HepG2 (cell line): ENCODE data around the gene PPP1R12C. TPM values are rescaled to one million over a fixed set of nuclear protein-coding genes. Genes with fewer than 3 reads are reported as not detected.

Experiments used
- AHDC1 ChIP-seq: sonication (generic); formaldehyde crosslinking; IDR thresholded peaks from 2 replicates; pipeline ENCODE4 v1.5.1; 2020; ENCODE audit warnings: mild to moderate bottlenecking, missing genetic modification reagents, borderline replicate concordance
- ATF7-NPFF ChIP-seq: sonication (generic); formaldehyde crosslinking; IDR thresholded peaks from 2 replicates; pipeline ENCODE4 v1.8.1; 2023; ENCODE audit warnings: mild to moderate bottlenecking, low read depth, missing genetic modification reagents, moderate library complexity
- E2F5 ChIP-seq: sonication (generic); formaldehyde crosslinking; conservative IDR thresholded peaks from 2 replicates; pipeline ENCODE4 v1.4.0; 2020; ENCODE audit warnings: missing genetic modification reagents
- FIP1L1 ChIP-seq: fragments of 200-400 bp; formaldehyde crosslinking; IDR thresholded peaks from 2 replicates; pipeline ENCODE4 v1.6.1; 2018; ENCODE audit warnings: low read depth, mild to moderate bottlenecking, low read length, moderate library complexity, borderline replicate concordance; ENCODE audit not compliant: insufficient read depth
- FLYWCH1 ChIP-seq: sonication (generic); formaldehyde crosslinking; IDR thresholded peaks from 2 replicates; pipeline ENCODE4 v1.8.1; 2023; ENCODE audit warnings: mild to moderate bottlenecking, missing genetic modification reagents
- HOXA5 ChIP-seq: sonication (generic); formaldehyde crosslinking; IDR thresholded peaks from 2 replicates; pipeline ENCODE4 v1.4.0; 2020; ENCODE audit warnings: missing genetic modification reagents
- MTF1 ChIP-seq: sonication (generic); formaldehyde crosslinking; IDR thresholded peaks from 2 replicates; pipeline ENCODE4 v1.5.0; 2020; ENCODE audit warnings: missing genetic modification reagents
- MXD1 ChIP-seq: sonication (generic); formaldehyde crosslinking; IDR thresholded peaks from 2 replicates; pipeline ENCODE4 v1.4.0; 2020; ENCODE audit warnings: mild to moderate bottlenecking, missing genetic modification reagents
- POGK ChIP-seq: sonication (generic); formaldehyde crosslinking; conservative IDR thresholded peaks from 2 replicates; pipeline ENCODE4 v1.8.0; 2022; ENCODE audit warnings: mild to moderate bottlenecking, moderate library complexity, missing genetic modification reagents
- ZNF383 ChIP-seq: sonication (generic); formaldehyde crosslinking; IDR thresholded peaks from 2 replicates; pipeline ENCODE4 v1.4.0; 2020; ENCODE audit warnings: missing genetic modification reagents, mild to moderate bottlenecking, borderline replicate concordance
- ZNF598 ChIP-seq: sonication (generic); formaldehyde crosslinking; IDR thresholded peaks from 2 replicates; pipeline ENCODE4 v1.5.1; 2020; ENCODE audit warnings: mild to moderate bottlenecking, missing genetic modification reagents, borderline replicate concordance
- ZNF646 ChIP-seq: sonication (generic); formaldehyde crosslinking; IDR thresholded peaks from 2 replicates; pipeline ENCODE4 v1.9.0; 2021; ENCODE audit warnings: mild to moderate bottlenecking, missing genetic modification reagents
- polyA plus RNA-seq, 8 experiments: library from polyadenylated mRNA; depleted of rRNA in 3 of 8; stranded (reverse) in 7 of 8; unstranded in 1 of 8; fragments of >200 nt; fragmentation: Illumina TruSeq in 4 of 8; extraction: Trizol in 4 of 8; gene quantifications; 2 replicates each; pipeline versions ENCODE4 v1.2.1 to v1.2.3, GENCODE V29; 2011 to 2016; ENCODE audit warnings: low read depth in 4 of 8, missing spikeins in 1 of 8, mixed read lengths in 1 of 8; ENCODE audit not compliant: insufficient read depth in 1 of 8
- total RNA-seq, 5 experiments: library from RNA; depleted of rRNA; stranded (reverse); fragments of >200 nt; fragmentation: Illumina TruSeq; extraction: Trizol; gene quantifications; 2 replicates each; pipeline ENCODE4 v1.2.3, GENCODE V29; 2016; ENCODE audit warnings: low read depth in 1 of 5

Gene PPP1R12C
- total and polyA plus RNA-seq, 2 of the 13 experiments (the other 11 are each of a cell fraction or from before 2014, with no cell fraction given): 29.7 to 30.3 TPM

GRCh38 chr19:55160128-55160985 lies 42.9 kb upstream of the PPP1R12C start (continued):
- TF ChIP-seq FIP1L1 (no peak), POGK (no peak), E2F5 (CRISPR knock-in tag) (no peak), HOXA5 (CRISPR knock-in tag) (no peak), AHDC1 (CRISPR knock-in tag) (no peak), MXD1 (no peak), ZNF598 (CRISPR knock-in tag) (no peak), ZNF383 (CRISPR knock-in tag) (no peak), ATF7-NPFF (CRISPR knock-in tag) (no peak), ZNF646 (CRISPR knock-in tag) (no peak), FLYWCH1 (no peak), MTF1 (CRISPR knock-in tag) (no peak)
